Stimulated activated naive CD4-positive, alpha-beta T cell (primary cell): ENCODE data around the gene APBB2.

Experiments used
- DNase-seq, 6 experiments: peaks; one replicate each; lab custom pipeline; 2025; lab: John Stamatoyannopoulos, UW

The APBB2 gene

DNA sequence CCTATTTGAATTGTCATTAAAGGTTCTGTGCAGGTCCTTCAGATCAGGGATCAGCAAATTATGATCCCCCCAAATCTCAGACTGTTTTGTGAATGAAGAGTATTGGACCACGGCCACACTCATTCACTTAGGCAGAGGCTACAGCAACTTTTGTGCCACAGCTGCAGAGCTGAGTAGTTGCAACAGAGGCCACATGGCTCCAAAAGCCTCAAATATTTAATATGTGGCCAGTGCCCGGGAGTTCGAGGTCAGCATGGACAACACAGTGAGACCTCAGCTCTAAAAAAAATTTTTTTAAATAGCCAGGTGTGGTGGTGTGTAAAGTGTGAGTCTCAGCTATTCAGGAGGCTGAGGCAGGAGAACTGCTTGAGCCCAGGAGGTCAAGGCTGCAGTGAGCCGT, 363.8 kb downstream of the APBB2 start:
- no peak for DNase-seq

- DNase-seq, result no peak
Measured at GRCh38 chr4:40848940-40849339, 365.4 kb downstream of the APBB2 start.

DNA sequence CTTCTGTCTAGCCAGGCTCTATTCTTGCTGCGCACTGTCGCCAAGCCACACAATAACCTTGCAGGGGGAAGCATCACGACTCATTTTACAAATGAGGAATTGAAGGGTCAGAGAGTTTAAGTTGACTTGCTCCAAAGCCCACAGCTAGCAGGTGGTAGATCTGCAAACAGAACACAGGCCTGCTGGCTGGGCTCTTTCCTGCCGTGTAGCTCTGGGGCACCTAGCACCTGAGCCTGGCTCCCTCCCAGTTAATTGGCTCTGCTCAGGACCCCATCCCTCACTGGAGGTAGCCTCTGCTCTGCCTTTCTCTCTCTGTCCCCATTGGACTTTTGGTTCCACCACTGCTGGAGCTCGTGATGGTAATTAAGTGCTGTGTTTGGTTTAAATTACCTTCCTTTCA, 366.1 kb downstream of the APBB2 start:
- DNase-seq, result no peak

GRCh38 chr4:40846532-40846931, 367.8 kb downstream of the APBB2 start:
- DNase-seq, result no peak

DNA sequence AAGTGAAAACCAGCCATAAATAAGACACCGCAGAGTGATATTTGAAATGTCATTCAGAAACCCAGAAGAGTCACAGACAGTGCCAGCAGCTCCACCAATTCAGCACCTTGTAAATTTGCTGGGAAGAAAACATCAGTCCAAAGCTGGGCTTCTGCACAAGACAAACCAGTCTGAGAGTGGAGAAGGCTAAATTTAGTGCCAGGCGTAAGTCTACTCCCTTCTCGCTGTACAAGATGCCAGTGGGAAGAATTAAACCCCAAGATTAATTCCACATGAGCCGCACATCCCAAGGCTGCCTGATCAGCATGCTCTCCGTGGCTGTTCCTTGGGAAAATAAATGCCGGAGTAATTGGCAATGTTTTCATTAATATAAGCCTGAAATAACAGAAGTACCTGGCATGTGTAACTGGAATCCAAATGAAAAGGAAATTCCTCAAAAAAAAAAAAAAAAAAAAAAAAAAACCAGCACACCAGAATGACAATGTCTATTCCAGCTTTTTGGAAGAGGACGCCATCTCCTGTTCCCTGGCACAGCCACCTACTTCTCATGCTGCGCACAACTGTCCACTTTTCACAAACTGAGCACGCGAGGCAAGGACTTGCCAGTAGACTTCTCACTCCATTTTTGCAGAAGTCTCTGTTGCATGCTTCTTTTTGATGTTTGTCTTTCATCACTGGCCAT, 369.0 kb downstream of the APBB2 start:
- no peak for DNase-seq

- DNase-seq, result no peak
Measured at GRCh38 chr4:40844261-40844660, 370.1 kb downstream of the APBB2 start.

GRCh38 chr4:40843696-40844095, 370.6 kb downstream of the APBB2 start:
- peak in 1 of 6 experiments; percentile 12 for DNase-seq

GRCh38 chr4:40842725-40843423, 371.5 kb downstream of the APBB2 start:
- DNase-seq, result no peak

DNA sequence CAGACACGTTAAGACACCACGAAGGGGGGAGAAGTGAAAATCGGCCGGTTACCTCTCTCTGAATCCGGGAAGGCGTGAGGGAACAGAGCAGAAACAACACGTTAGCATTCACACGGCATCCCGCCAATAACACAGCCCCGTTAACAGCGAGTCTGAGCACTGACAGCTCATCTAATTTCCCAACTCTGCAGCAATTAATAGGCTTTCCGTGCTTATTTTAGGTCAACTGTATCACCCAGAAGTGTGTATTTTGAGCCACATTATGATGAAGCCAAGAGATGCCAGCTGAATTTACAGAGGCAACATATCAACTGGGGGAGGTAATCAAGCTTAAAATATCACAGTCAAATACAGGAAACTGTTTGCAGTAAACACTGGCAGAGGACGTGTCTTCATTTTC, 372.0 kb downstream of the APBB2 start:
- no peak for DNase-seq

GRCh38 chr4:40840985-40841571, 373.3 kb downstream of the APBB2 start:
- DNase-seq, result peak; percentile 4 to 48 (median 28)

GRCh38 chr4:40840255-40840984, 373.9 kb downstream of the APBB2 start:
- DNase-seq, result no peak

DNA sequence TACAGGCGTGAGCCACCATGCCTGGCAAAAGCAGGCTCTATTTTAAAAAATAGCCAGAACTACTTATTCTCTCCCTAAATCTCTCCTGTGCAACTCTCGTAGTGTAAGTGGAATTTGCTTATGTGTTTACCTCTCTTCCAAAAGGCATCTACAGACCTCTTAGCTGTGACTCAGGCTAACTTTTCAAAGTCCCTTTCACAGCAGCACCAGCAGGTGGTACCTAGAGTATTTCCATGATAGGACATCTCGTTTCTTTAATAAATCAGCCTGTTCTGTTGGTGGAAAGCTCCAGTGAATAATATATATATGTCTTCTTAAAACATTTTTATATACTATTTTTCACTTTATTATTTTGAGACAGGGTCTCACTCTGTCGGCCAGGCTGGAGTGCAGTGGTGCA, 375.6 kb downstream of the APBB2 start:
- no peak for DNase-seq

GRCh38 chr4:40837094-40837870, 377.1 kb downstream of the APBB2 start:
- DNase-seq, result no peak

- DNase-seq, result no peak
Measured at GRCh38 chr4:40833212-40833611, 381.1 kb downstream of the APBB2 start.

DNA sequence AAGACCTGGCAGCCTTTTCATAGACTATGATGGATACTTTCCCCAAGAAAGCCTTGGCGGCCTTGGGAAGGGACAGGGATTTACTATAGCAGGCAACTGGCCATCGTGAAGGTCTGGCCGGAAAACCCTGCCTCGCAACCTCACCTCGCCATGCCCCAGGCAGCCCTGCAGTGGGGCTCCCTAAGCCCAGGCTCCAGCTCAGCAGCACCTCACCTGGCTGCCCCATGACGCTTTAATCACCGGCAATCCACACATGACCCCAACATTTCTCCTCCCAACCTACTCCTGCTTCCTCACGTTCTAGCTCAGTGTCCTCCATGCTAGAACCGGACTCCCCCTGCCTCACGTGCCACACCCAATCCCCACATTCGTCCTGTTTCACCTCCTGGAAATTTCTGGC, 382.2 kb downstream of the APBB2 start:
- DNase-seq, result no peak

DNA sequence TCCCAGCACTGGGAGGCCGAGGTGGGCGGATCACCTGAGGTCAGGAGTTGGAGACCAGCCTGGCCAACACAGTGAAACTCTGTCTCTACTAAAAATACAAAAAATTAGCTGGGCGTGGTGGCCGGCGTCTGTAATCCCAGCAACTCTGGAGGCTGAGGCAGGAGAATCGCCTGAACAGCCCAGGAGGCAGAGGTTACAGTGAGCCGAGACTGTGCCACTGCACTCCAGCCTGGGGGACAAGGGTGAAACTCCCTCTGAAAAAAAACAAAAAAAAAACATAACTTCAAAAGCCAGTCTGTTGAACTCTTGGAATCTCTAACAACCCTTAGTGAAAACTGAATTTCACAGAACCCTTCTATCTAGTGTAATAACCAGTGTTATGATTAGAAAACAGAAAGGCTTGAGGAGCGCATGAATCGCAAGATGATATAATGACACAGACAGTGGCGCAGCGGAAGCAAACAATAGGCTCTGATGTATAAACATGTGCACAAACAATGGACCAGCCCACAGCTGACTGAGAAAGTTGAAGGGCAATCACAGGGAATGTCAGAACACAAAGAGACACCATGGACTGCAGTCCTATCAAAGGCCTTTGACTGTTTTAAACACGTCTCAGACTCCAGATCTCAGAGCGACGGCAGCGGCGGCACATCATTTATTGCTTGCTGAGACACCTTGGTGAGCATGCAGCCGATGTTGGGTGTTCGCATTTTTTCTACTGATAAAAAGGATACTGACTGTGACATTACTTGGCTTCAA, 383.0 kb downstream of the APBB2 start:
- no peak for DNase-seq

GRCh38 chr4:40829586-40829985, 384.8 kb downstream of the APBB2 start:
- DNase-seq, result no peak

GRCh38 chr4:40828661-40829060, 385.7 kb downstream of the APBB2 start:
- DNase-seq, result no peak

GRCh38 chr4:40827758-40828157, 386.6 kb downstream of the APBB2 start:
- DNase-seq, result no peak

DNA sequence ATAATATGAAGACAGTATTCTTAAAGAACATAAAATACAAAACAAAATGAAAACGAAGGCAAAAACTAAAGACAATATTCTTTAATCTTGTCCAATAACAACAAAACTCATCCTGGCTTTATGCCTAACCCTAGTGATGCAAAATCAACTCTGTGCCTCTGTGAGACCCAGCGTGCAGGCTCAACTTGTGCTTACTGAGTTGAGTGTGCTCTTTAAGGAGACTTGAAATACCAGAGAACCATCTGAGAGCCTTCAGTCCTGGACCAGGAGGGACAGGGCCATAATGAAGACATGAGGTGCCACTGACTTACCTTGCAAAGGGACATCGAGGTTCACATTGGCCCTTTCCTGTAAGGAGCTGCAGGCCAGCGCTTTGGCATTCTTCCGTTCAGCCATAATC, 387.5 kb downstream of the APBB2 start:
- DNase-seq, result no peak
